CD14-positive monocyte (primary cell): ENCODE measurements around the gene SLC24A5. TPM values are rescaled to one million over a fixed set of nuclear protein-coding genes. Genes with fewer than 3 reads are reported as not detected.

Source experiments
- DNase-seq, 3 donors: peaks; one replicate each; pipeline ENCODE4 v3.0.0-alpha.2; 2011 to 2022
- H2AFZ ChIP-seq: 2 replicates; pipeline ENCODE4 v1.6.0; 2012; ENCODE audit warnings: mild to moderate bottlenecking, low read depth, low read length, inconsistent platforms; ENCODE audit not compliant: insufficient read depth, poor library complexity, severe bottlenecking
- H3K27ac ChIP-seq, 2 donors: 1 replicate in 1 of 2; 2 replicates in 1 of 2; pipeline ENCODE4 v1.5.1; 2012 to 2013; ENCODE audit warnings: low read length in 2 of 2, control low read depth in 1 of 2, inconsistent platforms in 1 of 2, low read depth in 1 of 2, mild to moderate bottlenecking in 1 of 2
- H3K27me3 ChIP-seq, 2 donors: one replicate each; pipeline versions ENCODE4 v1.6.0 to v1.6.1; 2011 to 2013; ENCODE audit warnings: low read length in 2 of 2; ENCODE audit not compliant: control insufficient read depth in 2 of 2, insufficient read depth in 2 of 2
- H3K36me3 ChIP-seq, 2 donors: replicated peaks in 1 of 2; 1 replicate in 1 of 2; 2 replicates in 1 of 2; pipeline versions ENCODE4 v1.5.1 to v1.6.1; 2012 to 2013; ENCODE audit warnings: low read length in 2 of 2, control low read depth in 1 of 2, inconsistent platforms in 1 of 2, mild to moderate bottlenecking in 1 of 2; ENCODE audit not compliant: insufficient read depth in 2 of 2, control insufficient read depth in 1 of 2
- H3K4me1 ChIP-seq, 2 donors: 1 replicate in 1 of 2; 2 replicates in 1 of 2; pipeline versions ENCODE4 v1.5.1 to v1.6.1; 2012 to 2013; ENCODE audit warnings: low read length in 2 of 2, control low read depth in 1 of 2, inconsistent platforms in 1 of 2, mild to moderate bottlenecking in 1 of 2, moderate library complexity in 1 of 2; ENCODE audit not compliant: insufficient read depth in 2 of 2, control insufficient read depth in 1 of 2
- H3K4me2 ChIP-seq: replicated peaks from 2 replicates; pipeline ENCODE3; 2012; ENCODE audit warnings: low read length, moderate library complexity, mild to moderate bottlenecking; ENCODE audit not compliant: poor library complexity, severe bottlenecking; ENCODE audit errors: extremely low read depth
- H3K4me3 ChIP-seq, 3 experiments: fragments of 200-600 bp in 1 of 3; sonication (generic) in 1 of 3; replicated peaks in 1 of 3; 1 replicate in 2 of 3; 2 replicates in 1 of 3; pipeline ENCODE4 v1.5.1; 2011 to 2013; ENCODE audit warnings: low read length in 3 of 3, mild to moderate bottlenecking in 3 of 3, control low read depth in 2 of 3, low read depth in 2 of 3, inconsistent platforms in 1 of 3, moderate library complexity in 1 of 3
- H3K79me2 ChIP-seq: 2 replicates; pipeline ENCODE4 v1.6.0; 2012; ENCODE audit warnings: mild to moderate bottlenecking, control low read depth, inconsistent platforms, low read length, moderate library complexity; ENCODE audit not compliant: insufficient read depth
- H3K9ac ChIP-seq: 2 replicates; pipeline ENCODE4 v1.6.0; 2017; ENCODE audit warnings: low read length, mild to moderate bottlenecking; ENCODE audit not compliant: insufficient read depth, poor library complexity, severe bottlenecking
- H3K9me3 ChIP-seq, 2 donors: replicated peaks in 1 of 2; 1 replicate in 1 of 2; 2 replicates in 1 of 2; pipeline versions ENCODE4 v1.5.1 to v1.6.1; 2012 to 2013; ENCODE audit warnings: low read length in 2 of 2, control low read depth in 1 of 2; ENCODE audit not compliant: control insufficient read depth in 1 of 2, insufficient read depth in 1 of 2
- H4K20me1 ChIP-seq: 2 replicates; pipeline ENCODE4 v1.6.0; 2012; ENCODE audit warnings: mild to moderate bottlenecking, low read length, control low read depth, moderate library complexity; ENCODE audit not compliant: insufficient read depth
- H3K27ac Mint-ChIP-seq, 7 donors: one replicate each; pipeline ENCODE4 v1.8.0; 2020; ENCODE audit warnings: mild to moderate bottlenecking in 7 of 7, mixed read lengths in 7 of 7, moderate library complexity in 6 of 7, inconsistent platforms in 2 of 7
- H3K27me3 Mint-ChIP-seq, 3 donors: one replicate each; pipeline ENCODE4 v1.8.0; 2021 to 2022; ENCODE audit warnings: low read depth in 3 of 3, mild to moderate bottlenecking in 3 of 3, mixed read lengths in 3 of 3, moderate library complexity in 3 of 3, inconsistent platforms in 1 of 3
- H3K36me3 Mint-ChIP-seq, 2 donors: one replicate each; pipeline ENCODE4 v1.8.0; 2020; ENCODE audit warnings: mixed read lengths in 2 of 2, inconsistent platforms in 1 of 2, mild to moderate bottlenecking in 1 of 2
- H3K4me1 Mint-ChIP-seq: one replicate; pipeline ENCODE4 v1.8.0; 2020; ENCODE audit warnings: mild to moderate bottlenecking, mixed read lengths
- H3K4me3 Mint-ChIP-seq, 2 donors: one replicate each; pipeline ENCODE4 v1.8.0; 2020; ENCODE audit warnings: mild to moderate bottlenecking in 2 of 2, mixed read lengths in 2 of 2, moderate library complexity in 1 of 2
- H3K9me3 Mint-ChIP-seq, 7 donors: one replicate each; pipeline ENCODE4 v1.8.0; 2020 to 2022; ENCODE audit warnings: mixed read lengths in 7 of 7, mild to moderate bottlenecking in 6 of 7, moderate library complexity in 6 of 7, inconsistent platforms in 2 of 7
- CTCF ChIP-seq: fragments of 200-600 bp; IDR thresholded peaks from one replicate; pipeline ENCODE4 v1.8.0; 2022; ENCODE audit warnings: antibody characterized with exemption, mild to moderate bottlenecking
- WGBS: methylation state at CpG from one replicate; pipeline ENCODE4 v1.1.5; 2013; ENCODE audit warnings: missing lambda C conversion rate; ENCODE audit not compliant: insufficient coverage; 5-methylcytosine and 5-hydroxymethylcytosine counted together
- intact Hi-C, 2 donors: fragments of 100-400 bp; cut with micrococcal nuclease; formaldehyde crosslinking; loops; one replicate each; pipeline versions ENCODE4 v1.15.0 to v1.15.1; 2023
- polyA plus RNA-seq, 3 donors: library from polyadenylated mRNA; depleted of rRNA in 1 of 3; unstranded in 2 of 3; stranded (reverse) in 1 of 3; fragments of 300-500 nt in 2 of 3; fragments of >200 nt in 1 of 3; fragmentation: Illumina TruSeq in 2 of 3; gene quantifications; 1 replicate in 2 of 3; 2 replicates in 1 of 3; pipeline ENCODE4 v1.2.3, GENCODE V29; 2012 to 2021

SLC24A5 gene
- polyA plus RNA-seq, 3 donors, result not detected

GRCh38 chr15:48170981-48171380 lies 50.2 kb downstream of the SLC24A5 start:
- no peak overlapping the region for H3K4me3 Mint-ChIP-seq
- Histone ChIP-seq H3K4me2 (no peak overlapping the region), H3K36me3 (no peaks in the 10 kb centered on the region), H2AFZ (no peak overlapping the region), H3K9me3 (no peaks in the 10 kb centered on the region), H3K4me3 (no peak overlapping the region), H3K9ac (no peak overlapping the region), H3K27ac (no peak overlapping the region), H3K27me3 (no peaks in the 10 kb centered on the region), H4K20me1 (no peaks in the 10 kb centered on the region), H3K4me1 (no peaks in the 10 kb centered on the region), H3K79me2 (no peaks in the 10 kb centered on the region)
- H3K4me1 Mint-ChIP-seq, result no peaks in the 10 kb centered on the region
- no peaks in the 10 kb centered on the region for H3K36me3 Mint-ChIP-seq
- no peaks in the 10 kb centered on the region for H3K27me3 Mint-ChIP-seq
- H3K9me3 Mint-ChIP-seq, result peaks cover 0 to 10% (median 5%) of the 10 kb centered on the region in 7 donors
- no peak for DNase-seq
- intact Hi-C loops, result no loop called here
- TF ChIP-seq CTCF, result no peak
- no CpG with 5 or more reads among the region's 1 CpG for WGBS
- no peak overlapping the region for H3K27ac Mint-ChIP-seq

- WGBS, result no CpG with 5 or more reads among the region's 3 CpGs
- no peak for TF ChIP-seq CTCF
- Histone ChIP-seq H3K4me3 (no peak overlapping the region), H3K36me3 (no peaks in the 10 kb centered on the region), H3K4me2 (no peak overlapping the region), H3K4me1 (peaks cover 4 to 13% of the 10 kb centered on the region in 2 donors), H3K79me2 (no peaks in the 10 kb centered on the region), H4K20me1 (no peaks in the 10 kb centered on the region), H2AFZ (no peak overlapping the region), H3K9me3 (peaks cover 0 to 6% of the 10 kb centered on the region in 2 donors), H3K27me3 (peaks cover 25 to 26% of the 10 kb centered on the region in 2 donors), H3K9ac (no peak overlapping the region), H3K27ac (no peak overlapping the region)
- no peak for DNase-seq
- H3K9me3 Mint-ChIP-seq, result peaks cover 0 to 10% (median 5%) of the 10 kb centered on the region in 7 donors
- H3K4me3 Mint-ChIP-seq, result no peak overlapping the region
- intact Hi-C loops, result no loop called here
- H3K4me1 Mint-ChIP-seq, result peaks cover 7% of the 10 kb centered on the region
- peaks cover 0 to 3% of the 10 kb centered on the region in 2 donors for H3K36me3 Mint-ChIP-seq
- H3K27ac Mint-ChIP-seq, result no peak overlapping the region
- H3K27me3 Mint-ChIP-seq, result peaks cover 20 to 29% (median 24%) of the 10 kb centered on the region in 3 donors
Observed at GRCh38 chr15:48175126-48175525, 54.3 kb downstream of the SLC24A5 start.
